Measurements from ENCODE around the gene STPG2.

DNA sequence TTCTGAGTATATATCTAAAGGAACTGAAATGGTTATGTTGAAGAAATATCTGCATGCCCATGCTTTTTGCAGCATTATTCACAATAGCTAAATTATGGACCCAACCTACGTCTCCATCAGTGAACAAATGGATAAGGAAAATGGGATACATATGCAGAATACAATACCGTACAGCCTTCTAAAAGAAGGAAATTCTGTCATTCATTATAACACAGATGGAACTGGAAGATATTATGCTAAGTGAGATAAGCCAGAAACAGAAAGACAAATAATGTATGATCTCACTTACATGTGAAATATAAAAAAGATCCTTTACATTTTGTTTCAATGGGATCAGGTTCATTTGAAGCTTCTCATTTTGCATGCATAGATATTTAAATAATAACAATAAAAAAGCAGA, 263.3 kb downstream of the STPG2 start:
- TF ChIP-seq EZH2phosphoT487 (IDR thresholded peaks at IDR 0.05; ENCODE audit: low read depth), result no peak
- TF ChIP-seq, protein P1, sequence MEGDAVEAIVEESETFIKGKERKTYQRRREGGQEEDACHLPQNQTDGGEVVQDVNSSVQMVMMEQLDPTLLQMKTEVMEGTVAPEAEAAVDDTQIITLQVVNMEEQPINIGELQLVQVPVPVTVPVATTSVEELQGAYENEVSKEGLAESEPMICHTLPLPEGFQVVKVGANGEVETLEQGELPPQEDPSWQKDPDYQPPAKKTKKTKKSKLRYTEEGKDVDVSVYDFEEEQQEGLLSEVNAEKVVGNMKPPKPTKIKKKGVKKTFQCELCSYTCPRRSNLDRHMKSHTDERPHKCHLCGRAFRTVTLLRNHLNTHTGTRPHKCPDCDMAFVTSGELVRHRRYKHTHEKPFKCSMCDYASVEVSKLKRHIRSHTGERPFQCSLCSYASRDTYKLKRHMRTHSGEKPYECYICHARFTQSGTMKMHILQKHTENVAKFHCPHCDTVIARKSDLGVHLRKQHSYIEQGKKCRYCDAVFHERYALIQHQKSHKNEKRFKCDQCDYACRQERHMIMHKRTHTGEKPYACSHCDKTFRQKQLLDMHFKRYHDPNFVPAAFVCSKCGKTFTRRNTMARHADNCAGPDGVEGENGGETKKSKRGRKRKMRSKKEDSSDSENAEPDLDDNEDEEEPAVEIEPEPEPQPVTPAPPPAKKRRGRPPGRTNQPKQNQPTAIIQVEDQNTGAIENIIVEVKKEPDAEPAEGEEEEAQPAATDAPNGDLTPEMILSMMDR (IDR thresholded peaks at IDR 0.05; ENCODE audit: low read depth, low read length), result no peak

Measured in OCI-LY3 (cell line).